ENCODE results near the gene PNPLA8. TPM values are rescaled to one million over a fixed set of nuclear protein-coding genes. Genes with fewer than 3 reads are reported as not detected.
"Not testable (repeated sequence)": the region's sequence is repeated elsewhere in the genome, so short reads cannot be mapped to it uniquely, and the experiment has no call there.

Gene PNPLA8
- total RNA-seq, 2 experiments from 2014 or later, result 12.0 to 13.8 TPM

DNA sequence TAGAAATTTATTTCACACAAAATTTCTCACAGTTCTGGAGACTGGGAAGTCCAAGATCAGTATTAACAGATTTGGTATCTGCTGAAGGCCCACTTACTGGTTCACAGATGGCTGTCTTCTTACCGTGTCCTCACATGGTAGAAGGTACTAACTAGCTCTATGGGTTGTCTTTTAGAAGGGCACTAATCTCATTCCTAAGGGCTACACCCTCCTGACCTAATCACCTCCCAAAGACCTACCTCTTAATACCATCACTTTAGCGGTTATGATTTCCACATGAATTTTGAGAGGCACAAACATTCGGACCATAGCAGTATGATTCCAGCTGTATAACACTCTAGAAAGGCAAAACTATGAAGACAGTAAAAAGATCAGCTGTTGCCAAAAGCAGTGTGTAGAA is 8.0 kb downstream of the PNPLA8 start:
- Mint-ChIP-seq H3K27me3 (no peaks in the 10 kb centered on the region), H3K4me1 (peaks cover 18% of the 10 kb centered on the region), H3K27ac (no peak overlapping the region), H3K4me3 (no peak overlapping the region), H3K36me3 (peaks cover 39% of the 10 kb centered on the region), H3K9me3 (ENCODE audit: low read depth) (no peaks in the 10 kb centered on the region)
- no peak for DNase-seq
- no peak for ATAC-seq
- CTCF ChIA-PET, result interaction anchor here (0.8 kb wide), 1 partner anchor 9 kb away, joined by 5 read pairs; the partner anchor contains the start of gene PNPLA8

DNA sequence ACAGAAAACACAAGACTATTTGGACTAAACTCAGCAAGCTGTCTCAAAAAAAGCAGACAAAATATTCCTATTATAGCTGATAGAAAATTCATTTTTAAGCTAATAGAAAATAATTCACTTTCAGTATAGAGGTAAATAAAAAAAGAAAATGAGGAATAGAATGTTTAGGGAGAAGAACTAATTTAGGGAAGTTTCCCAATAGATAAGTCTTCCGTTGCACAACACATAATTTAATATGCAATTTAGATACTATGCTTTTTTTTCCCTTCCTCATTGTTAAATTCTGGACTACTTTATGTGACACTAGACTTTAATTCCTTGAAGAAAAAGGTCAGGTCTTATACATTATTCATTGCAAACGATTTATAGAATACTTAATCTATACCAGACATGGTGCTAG is 10.3 kb downstream of the PNPLA8 start:
- DNase-seq, result no peak
- Mint-ChIP-seq H3K36me3 (peaks cover 45% of the 10 kb centered on the region), H3K4me3 (no peak overlapping the region), H3K27me3 (no peaks in the 10 kb centered on the region), H3K9me3 (ENCODE audit: low read depth) (no peaks in the 10 kb centered on the region), H3K27ac (no peak overlapping the region), H3K4me1 (peaks cover 3% of the 10 kb centered on the region)
- ATAC-seq, result no peak
- CTCF ChIA-PET, result no interaction called here

DNA sequence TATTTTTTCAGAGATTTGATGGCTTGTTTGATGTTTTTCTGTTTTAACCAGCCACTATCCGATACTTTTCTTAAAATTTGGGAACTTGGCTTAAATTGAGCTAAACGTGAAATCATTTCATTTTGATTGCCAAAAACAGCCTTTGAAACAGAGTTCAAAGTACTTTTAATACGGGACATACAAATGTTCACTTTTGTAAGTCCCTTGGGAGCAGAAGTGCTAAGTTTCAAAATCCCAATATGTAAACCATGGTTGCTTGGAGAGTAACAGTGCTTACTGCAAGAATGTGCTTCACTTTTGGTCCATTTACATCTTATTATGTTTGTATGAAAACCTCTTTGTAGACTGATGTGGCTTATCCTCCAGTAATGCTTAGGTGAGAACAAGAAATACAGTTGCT is 10.9 kb downstream of the PNPLA8 start:
- no peak overlapping the region for H3K27ac Mint-ChIP-seq
- H3K27me3 Mint-ChIP-seq, result no peaks in the 10 kb centered on the region
- CTCF ChIA-PET, result no interaction called here
- no peak for ATAC-seq
- no peak overlapping the region for H3K4me3 Mint-ChIP-seq
- peaks cover 48% of the 10 kb centered on the region for H3K36me3 Mint-ChIP-seq
- H3K9me3 Mint-ChIP-seq (ENCODE audit: low read depth), result no peaks in the 10 kb centered on the region
- peaks cover 1% of the 10 kb centered on the region for H3K4me1 Mint-ChIP-seq
- DNase-seq, result no peak

DNA sequence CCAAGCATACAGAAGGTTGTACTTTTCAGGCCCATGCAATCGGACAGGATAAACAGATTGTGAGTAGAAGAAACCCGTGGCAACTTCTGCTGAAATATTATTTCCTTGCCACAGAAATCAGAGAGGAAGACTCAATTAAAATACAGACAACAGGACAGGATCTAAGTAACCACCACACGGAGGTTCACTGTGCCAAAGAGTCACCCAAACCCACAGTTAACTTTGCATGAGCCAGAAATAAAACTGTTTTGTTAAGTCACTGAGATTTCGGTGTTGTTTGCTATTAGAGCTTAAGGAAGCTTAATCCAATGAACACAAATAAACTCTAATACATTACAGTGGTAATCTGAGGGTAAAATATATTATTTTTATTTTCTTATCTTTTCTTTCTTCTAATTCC is 14.0 kb downstream of the PNPLA8 start:
- H3K9me3 Mint-ChIP-seq (ENCODE audit: low read depth), result no peaks in the 10 kb centered on the region
- CTCF ChIA-PET, result interaction anchor here (1.8 kb wide), 1 partner anchor 13 kb away, joined by 4 read pairs; no protein-coding TSS in a partner anchor
- peaks cover 1% of the 10 kb centered on the region for H3K4me1 Mint-ChIP-seq
- no peaks in the 10 kb centered on the region for H3K27me3 Mint-ChIP-seq
- no peak overlapping the region for H3K4me3 Mint-ChIP-seq
- DNase-seq, result no peak
- H3K36me3 Mint-ChIP-seq, result peaks cover 24% of the 10 kb centered on the region
- no peak overlapping the region for H3K27ac Mint-ChIP-seq
- no peak for ATAC-seq

DNA sequence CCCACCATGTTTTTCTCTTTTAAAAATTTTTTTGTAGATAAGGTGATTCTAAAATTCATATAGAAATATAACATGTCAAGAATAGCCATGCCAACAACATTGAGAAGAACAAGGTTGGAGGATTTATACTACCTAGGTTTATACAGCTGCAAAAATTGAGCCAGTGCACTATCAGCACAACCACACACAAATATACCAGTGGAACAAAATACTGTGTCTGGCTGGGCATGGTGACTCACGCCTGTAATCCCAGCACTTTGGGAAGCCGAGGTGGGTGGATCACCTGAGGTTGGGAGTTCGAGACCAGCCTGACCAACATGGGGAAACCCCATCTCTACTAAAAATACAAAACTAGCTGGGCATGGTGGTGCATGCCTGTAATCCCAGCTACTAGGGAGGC is 21.4 kb downstream of the PNPLA8 start:
- CTCF ChIA-PET, result interaction anchor here (1.4 kb wide), 1 partner anchor 9 kb away, joined by 4 read pairs; no protein-coding TSS in a partner anchor
- not testable (repeated sequence) for ATAC-seq; DNase-seq; H3K27ac Mint-ChIP-seq; H3K4me3 Mint-ChIP-seq; H3K9me3 Mint-ChIP-seq (ENCODE audit: low read depth); H3K27me3 Mint-ChIP-seq; H3K4me1 Mint-ChIP-seq
- peaks cover 17% of the 10 kb centered on the region for H3K36me3 Mint-ChIP-seq

DNA sequence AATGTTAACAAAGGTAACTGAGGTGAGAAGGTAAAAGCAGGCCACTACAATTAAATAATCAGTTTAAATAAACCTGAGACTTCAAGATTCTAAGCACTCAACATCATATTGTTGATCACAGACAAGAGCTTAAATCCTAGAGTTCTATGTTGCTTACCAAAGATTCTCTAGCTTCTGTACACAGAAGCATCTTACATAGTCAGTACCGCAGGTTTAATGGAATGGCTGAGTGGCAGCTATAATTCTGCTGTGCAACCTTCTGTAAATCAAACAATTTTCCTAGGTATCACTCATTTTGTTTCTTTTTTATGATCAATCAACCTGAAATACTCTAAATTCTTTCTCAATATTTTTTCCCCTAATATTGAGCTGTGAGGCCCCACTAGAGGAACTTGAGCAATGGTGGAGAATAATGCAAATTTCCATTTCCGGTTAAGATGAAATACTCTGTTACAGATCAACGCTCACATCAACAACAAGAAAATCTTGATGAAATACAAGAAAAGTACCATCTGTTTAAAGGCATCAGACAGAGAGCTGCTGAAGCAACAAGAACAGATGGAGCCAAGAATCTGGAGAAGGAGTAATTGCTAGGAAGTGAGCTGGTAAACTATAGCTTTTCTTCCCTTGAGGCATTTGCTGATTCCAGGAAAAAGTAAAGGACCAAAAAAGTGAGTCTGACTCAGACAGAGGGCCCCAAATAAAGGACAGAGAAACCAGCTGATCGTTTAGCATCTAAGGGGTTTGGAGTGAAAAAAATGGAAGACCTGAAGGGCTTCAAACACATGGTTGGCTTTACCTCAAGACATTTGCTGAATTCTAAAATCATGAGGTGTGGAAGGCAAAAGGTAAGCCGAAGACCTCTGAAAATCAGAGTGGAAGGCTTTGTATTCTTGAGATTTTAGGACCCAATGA is 22.6 kb downstream of the PNPLA8 start:
- Mint-ChIP-seq H3K4me1 (no peaks in the 10 kb centered on the region), H3K27ac (no peak overlapping the region), H3K9me3 (ENCODE audit: low read depth) (no peaks in the 10 kb centered on the region), H3K4me3 (no peak overlapping the region), H3K36me3 (peaks cover 19% of the 10 kb centered on the region), H3K27me3 (no peaks in the 10 kb centered on the region)
- DNase-seq, result no peak
- CTCF ChIA-PET, result interaction anchor here (1.4 kb wide), 1 partner anchor 8 kb away, joined by 4 read pairs; no protein-coding TSS in a partner anchor
- ATAC-seq, result no peak

DNA sequence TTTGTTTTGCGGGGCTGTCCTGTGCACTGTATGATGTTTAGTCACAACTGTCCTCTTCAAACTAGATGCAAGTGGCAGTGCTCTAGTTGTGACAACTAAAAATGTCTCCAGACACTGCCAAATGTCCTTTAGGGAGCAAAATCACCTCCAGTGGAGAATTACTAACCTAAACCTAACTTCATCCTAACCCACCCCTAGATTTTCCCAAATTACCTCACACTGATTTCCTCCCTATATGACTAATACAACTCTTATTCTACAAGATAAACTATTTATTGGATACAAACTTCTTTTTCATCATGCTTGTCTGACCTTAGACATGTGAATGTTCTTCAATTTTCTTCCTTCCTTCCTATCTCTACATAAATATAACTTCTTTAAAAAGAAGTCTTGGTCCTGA is 26.4 kb downstream of the PNPLA8 start:
- no peaks in the 10 kb centered on the region for H3K9me3 Mint-ChIP-seq (ENCODE audit: low read depth)
- no peaks in the 10 kb centered on the region for H3K27me3 Mint-ChIP-seq
- DNase-seq, result no peak
- CTCF ChIA-PET, result no interaction called here
- ATAC-seq, result no peak
- H3K4me3 Mint-ChIP-seq, result no peak overlapping the region
- H3K36me3 Mint-ChIP-seq, result peaks cover 16% of the 10 kb centered on the region
- no peak overlapping the region for H3K27ac Mint-ChIP-seq
- H3K4me1 Mint-ChIP-seq, result no peaks in the 10 kb centered on the region

DNA sequence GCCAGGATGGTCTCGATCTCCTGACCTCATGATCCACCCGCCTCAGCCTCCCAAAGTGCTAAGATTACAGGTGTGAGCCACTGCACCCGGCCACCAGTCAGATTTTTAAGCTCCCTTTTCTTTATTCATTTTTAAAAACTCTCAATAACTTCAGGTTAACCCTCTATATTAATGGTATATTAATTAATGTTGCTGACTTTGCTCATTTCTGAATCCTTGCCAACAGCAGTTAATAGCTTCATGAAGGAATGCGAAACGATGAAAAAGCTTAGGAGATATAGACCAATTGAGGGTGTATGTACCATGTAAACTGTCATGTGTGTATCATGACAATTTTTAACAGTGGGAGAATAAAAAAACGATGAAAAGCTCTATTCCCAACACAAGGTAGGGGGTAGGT is 27.5 kb downstream of the PNPLA8 start:
- no peak for DNase-seq
- Mint-ChIP-seq H3K4me3 (no peak overlapping the region), H3K27ac (no peak overlapping the region), H3K27me3 (no peaks in the 10 kb centered on the region), H3K4me1 (no peaks in the 10 kb centered on the region), H3K9me3 (ENCODE audit: low read depth) (no peaks in the 10 kb centered on the region), H3K36me3 (peaks cover 11% of the 10 kb centered on the region)
- no peak for ATAC-seq
- CTCF ChIA-PET, result interaction anchor here (0.6 to 1.1 kb wide), 2 partner anchors 14 to 48 kb away, joined by 3 to 4 read pairs; no protein-coding TSS in a partner anchor

DNA sequence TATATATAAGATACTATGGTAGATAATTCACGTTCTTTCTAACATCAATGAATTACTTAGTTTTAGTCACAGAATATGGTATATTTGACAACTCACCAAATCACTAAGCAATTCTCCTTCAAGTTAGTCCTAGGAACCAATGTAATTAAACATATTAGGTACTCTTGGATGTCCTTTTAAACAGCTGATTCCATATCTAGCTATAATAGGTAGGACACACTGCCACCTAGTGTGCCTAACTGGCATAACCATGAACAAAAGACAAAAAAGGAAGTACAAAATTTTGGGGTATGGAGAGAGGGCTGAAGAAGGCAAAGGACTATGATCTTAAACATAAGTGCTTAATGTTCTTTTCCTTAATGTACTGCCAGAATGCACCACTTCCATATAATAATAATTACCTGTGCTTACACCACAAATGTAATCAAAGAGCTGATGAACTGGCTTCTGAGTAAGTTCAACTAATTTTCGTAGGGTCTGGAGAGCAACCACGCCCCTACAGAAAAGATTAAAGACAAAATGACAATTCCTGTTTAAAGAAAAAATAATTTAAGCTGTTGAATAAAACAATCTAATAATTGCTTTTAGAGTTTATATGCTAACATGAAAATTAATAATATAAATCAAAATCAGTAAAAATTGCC is 28.7 kb downstream of the PNPLA8 start:
- Mint-ChIP-seq H3K27me3 (no peaks in the 10 kb centered on the region), H3K27ac (no peak overlapping the region), H3K4me1 (no peaks in the 10 kb centered on the region), H3K4me3 (no peak overlapping the region), H3K36me3 (peaks cover 9% of the 10 kb centered on the region), H3K9me3 (ENCODE audit: low read depth) (no peaks in the 10 kb centered on the region)
- CTCF ChIA-PET, result interaction anchor here (0.9 to 1.7 kb wide), 14 partner anchors 8 to 325 kb away, joined by 3 to 10 read pairs (median 4); partner anchors contain the start of gene PNPLA8
- ATAC-seq (peak; percentile 23), DNase-seq (peak; percentile 52)

DNA sequence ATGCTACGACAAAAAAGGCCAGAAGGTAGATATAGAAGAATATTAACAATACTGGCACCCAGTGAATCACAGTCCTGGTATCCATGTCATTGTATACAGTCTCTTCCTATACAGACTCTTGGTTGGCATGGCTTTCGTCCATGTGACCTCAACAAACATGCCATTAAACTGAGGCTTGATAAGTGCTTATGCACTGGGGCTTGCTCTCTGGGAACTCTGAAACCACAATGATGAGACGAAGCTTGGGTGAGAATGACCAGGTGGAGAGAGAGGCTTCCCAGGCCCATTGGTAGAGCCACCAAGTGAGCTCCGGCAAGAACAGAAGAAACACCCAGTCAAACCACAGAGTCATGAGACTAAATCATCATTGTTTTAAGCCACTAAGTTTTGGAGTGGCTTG is 33.2 kb downstream of the PNPLA8 start:
- no peak for ATAC-seq
- H3K27ac Mint-ChIP-seq, result no peak overlapping the region
- CTCF ChIA-PET, result no interaction called here
- no peak for DNase-seq
- no peaks in the 10 kb centered on the region for H3K9me3 Mint-ChIP-seq (ENCODE audit: low read depth)
- H3K4me1 Mint-ChIP-seq, result no peaks in the 10 kb centered on the region
- no peak overlapping the region for H3K4me3 Mint-ChIP-seq
- no peaks in the 10 kb centered on the region for H3K27me3 Mint-ChIP-seq
- H3K36me3 Mint-ChIP-seq, result peaks cover 1% of the 10 kb centered on the region

DNA sequence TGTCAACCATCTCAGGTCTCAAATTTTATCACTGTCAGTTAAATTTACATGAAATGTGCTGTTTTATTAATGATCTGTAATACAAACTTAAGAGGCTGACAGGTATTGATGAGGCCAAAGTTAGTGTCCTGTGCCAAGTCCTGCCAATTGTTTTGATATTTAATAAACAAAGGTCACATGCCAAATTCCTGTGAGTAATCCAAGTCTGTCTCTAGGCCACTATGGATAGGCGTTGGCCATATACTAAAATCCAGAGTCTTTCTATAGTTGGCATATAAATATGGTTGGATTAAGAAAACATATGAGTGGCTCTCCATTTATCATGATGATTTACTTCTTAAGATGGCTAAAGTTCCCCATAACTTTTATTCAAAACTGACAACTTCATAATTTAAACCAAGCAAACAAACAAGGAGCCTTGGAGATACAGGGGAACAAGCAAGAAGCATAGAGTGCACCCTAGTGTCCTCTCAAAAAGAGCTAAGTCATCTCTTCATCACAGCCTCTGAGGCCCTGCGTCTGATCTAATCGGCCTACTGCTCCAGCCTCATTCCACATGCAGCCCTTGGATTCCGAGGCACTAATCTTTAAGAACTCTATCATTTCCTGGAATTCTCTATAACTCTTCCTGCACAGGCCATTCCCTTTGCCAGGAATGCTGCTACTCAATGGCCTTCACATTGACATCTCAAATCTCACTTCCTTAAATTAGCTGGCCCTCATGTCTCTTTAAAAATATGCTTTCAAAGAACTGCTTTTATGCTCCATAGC is 37.0 kb downstream of the PNPLA8 start:
- no peaks in the 10 kb centered on the region for H3K9me3 Mint-ChIP-seq (ENCODE audit: low read depth)
- no peak overlapping the region for H3K27ac Mint-ChIP-seq
- DNase-seq (no peak), ATAC-seq (no peak)
- H3K27me3 Mint-ChIP-seq, result no peaks in the 10 kb centered on the region
- CTCF ChIA-PET, result interaction anchor here (1.5 kb wide), 1 partner anchor 8 kb away, joined by 3 read pairs; no protein-coding TSS in a partner anchor
- H3K36me3 Mint-ChIP-seq, result peaks cover 2% of the 10 kb centered on the region
- H3K4me1 Mint-ChIP-seq, result no peaks in the 10 kb centered on the region
- no peak overlapping the region for H3K4me3 Mint-ChIP-seq

DNA sequence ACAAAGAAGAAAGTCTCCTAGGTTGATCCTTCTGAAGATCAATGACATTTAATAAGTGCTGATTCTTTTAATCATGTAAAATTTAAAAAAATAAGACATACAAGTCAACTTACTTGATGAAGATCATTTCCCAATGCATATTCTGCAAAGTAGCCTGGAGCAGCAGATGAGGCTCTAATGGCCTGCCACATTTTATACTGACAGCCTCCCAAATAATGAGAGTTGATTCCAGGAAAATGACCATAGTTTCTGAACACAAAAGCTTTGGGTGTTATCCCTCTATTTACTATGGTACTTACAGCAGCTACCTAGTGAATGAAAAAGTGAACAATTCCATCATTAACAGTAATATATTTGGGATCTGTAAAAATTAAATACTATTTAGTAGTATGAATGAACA is 38.3 kb downstream of the PNPLA8 start:
- DNase-seq, result no peak
- Mint-ChIP-seq H3K9me3 (ENCODE audit: low read depth) (no peaks in the 10 kb centered on the region), H3K36me3 (peaks cover 2% of the 10 kb centered on the region), H3K4me1 (no peaks in the 10 kb centered on the region), H3K27ac (no peak overlapping the region), H3K27me3 (no peaks in the 10 kb centered on the region), H3K4me3 (no peak overlapping the region)
- CTCF ChIA-PET, result no interaction called here
- no peak for ATAC-seq

DNA sequence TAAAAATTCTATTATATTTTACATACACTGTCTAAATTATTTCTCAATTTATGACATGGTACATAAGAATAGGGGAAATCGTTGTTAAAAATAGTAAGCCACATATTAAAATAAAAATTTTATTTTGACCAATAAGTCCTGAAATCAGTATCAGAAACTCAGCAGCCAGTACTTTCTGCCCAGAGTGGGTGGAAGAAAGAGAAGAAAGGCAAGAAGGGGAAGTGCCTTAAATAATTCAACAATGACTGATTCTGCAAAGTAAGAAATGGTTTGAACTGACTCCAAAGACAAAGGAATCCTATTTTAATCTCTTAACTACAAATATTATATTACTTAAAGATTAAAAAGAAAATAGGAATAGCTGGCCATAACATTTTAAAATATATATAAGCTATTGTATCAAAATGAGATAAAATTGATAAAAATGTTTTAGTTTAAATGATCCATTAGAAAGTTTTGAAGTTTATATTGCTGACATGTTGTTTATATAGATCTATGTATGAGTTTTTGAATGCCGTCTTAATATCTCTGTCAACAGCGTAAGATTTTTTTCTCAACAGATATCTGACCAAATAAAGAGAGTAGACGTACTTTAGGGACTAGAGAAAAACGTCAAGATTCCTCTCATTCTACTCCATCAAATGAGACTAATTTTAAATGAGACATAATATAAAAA is 39.5 kb downstream of the PNPLA8 start:
- CTCF ChIA-PET, result no interaction called here
- Mint-ChIP-seq H3K27ac (no peak overlapping the region), H3K4me3 (no peak overlapping the region), H3K27me3 (no peaks in the 10 kb centered on the region), H3K9me3 (ENCODE audit: low read depth) (no peaks in the 10 kb centered on the region), H3K4me1 (no peaks in the 10 kb centered on the region), H3K36me3 (peaks cover 3% of the 10 kb centered on the region)
- ATAC-seq (no peak), DNase-seq (no peak)

All from activated CD8-positive, alpha-beta memory T cell treated with anti-CD3 and anti-CD28 coated beads, Interleukin-2, amount 10 ng/mL, durations not matched to agents 7 days and 5 days (primary cell).